Dendritic cell treated with granulocyte-macrophage colony-stimulating factor and Interleukin-4, amounts not matched to agents 40 ng/mL and 50 ng/mL, for 4 days (primary cell): ENCODE measurements around the gene UBE2I.
A peak's percentile ranks its signal among the peaks of the same experiment; 100 is the strongest.
"Not testable (repeated sequence)": the region's sequence is repeated elsewhere in the genome, so short reads cannot be mapped to it uniquely, and the experiment has no call there.

Experiments
- H3K27ac Mint-ChIP-seq: one replicate; pipeline ENCODE4 v1.8.0; 2022; ENCODE audit warnings: mild to moderate bottlenecking, mixed read lengths
- H3K27me3 Mint-ChIP-seq: one replicate; pipeline ENCODE4 v1.8.0; 2022; ENCODE audit warnings: mild to moderate bottlenecking, mixed read lengths
- H3K36me3 Mint-ChIP-seq: one replicate; pipeline ENCODE4 v1.8.0; 2022; ENCODE audit warnings: low read depth, mixed read lengths
- H3K4me1 Mint-ChIP-seq: one replicate; pipeline ENCODE4 v1.8.0; 2022; ENCODE audit warnings: low read depth, mixed read lengths
- H3K4me3 Mint-ChIP-seq: one replicate; pipeline ENCODE4 v1.8.0; 2022; ENCODE audit warnings: mild to moderate bottlenecking, moderate library complexity, mixed read lengths
- H3K9me3 Mint-ChIP-seq: one replicate; pipeline ENCODE4 v1.8.0; 2022; ENCODE audit warnings: mixed read lengths
- intact Hi-C: fragments of 100-400 bp; cut with micrococcal nuclease; formaldehyde crosslinking; loops from one replicate; pipeline ENCODE4 v1.15.0; 2022

UBE2I gene

GRCh38 chr16:1328961-1329360, 19.5 kb downstream of the UBE2I start:
- H3K9me3 Mint-ChIP-seq, H3K27ac Mint-ChIP-seq, H3K4me3 Mint-ChIP-seq, intact Hi-C loops: not testable (repeated sequence)
- H3K27me3 Mint-ChIP-seq: peaks cover 32% of the 10 kb centered on the region
- H3K36me3 Mint-ChIP-seq: peaks cover 19% of the 10 kb centered on the region
- peaks cover 17% of the 10 kb centered on the region for H3K4me1 Mint-ChIP-seq

DNA sequence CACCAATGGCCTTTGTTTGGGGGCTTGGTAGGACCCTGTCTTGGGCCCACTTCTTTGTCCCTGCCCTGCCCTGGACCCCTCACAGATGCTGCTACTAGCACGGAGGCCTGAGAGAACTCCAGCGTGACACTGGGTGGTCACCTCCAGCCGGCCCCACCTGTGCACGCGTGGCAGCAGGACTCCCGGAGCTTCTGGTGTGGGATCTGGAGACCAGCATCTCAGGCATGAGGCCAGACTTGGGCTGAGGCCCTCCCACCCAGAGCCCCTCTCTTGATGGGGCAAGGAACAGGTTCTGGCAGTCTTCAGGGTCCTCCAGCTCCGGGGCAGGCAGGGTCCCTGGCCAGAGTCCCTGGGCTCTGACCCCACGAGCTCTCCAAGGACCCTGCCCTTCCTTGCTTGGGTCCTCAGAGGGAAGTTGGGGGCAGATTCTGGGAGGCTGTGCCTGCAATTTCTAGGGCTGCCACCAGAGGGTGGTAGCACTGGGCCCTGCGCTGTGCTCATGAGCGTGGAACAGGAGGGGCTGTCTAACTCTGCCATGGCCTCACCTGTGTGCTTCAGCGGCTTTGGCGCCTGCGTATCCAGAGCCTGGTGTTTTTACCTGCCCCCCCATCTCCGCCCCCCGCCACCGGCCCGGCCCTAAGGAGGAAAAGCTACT, 21.0 kb downstream of the UBE2I start:
- H3K4me1 Mint-ChIP-seq: peaks cover 22% of the 10 kb centered on the region
- intact Hi-C loops: no loop called here
- H3K9me3 Mint-ChIP-seq: no peaks in the 10 kb centered on the region
- no peak overlapping the region for H3K4me3 Mint-ChIP-seq
- H3K36me3 Mint-ChIP-seq: peaks cover 4% of the 10 kb centered on the region
- H3K27ac Mint-ChIP-seq: no peak overlapping the region
- H3K27me3 Mint-ChIP-seq: peaks cover 46% of the 10 kb centered on the region

- H3K4me3 Mint-ChIP-seq: peak overlapping the region; percentile 26
- intact Hi-C loops: no loop called here
Measured at GRCh38 chr16:1330931-1331711, 21.7 kb downstream of the UBE2I start.

DNA sequence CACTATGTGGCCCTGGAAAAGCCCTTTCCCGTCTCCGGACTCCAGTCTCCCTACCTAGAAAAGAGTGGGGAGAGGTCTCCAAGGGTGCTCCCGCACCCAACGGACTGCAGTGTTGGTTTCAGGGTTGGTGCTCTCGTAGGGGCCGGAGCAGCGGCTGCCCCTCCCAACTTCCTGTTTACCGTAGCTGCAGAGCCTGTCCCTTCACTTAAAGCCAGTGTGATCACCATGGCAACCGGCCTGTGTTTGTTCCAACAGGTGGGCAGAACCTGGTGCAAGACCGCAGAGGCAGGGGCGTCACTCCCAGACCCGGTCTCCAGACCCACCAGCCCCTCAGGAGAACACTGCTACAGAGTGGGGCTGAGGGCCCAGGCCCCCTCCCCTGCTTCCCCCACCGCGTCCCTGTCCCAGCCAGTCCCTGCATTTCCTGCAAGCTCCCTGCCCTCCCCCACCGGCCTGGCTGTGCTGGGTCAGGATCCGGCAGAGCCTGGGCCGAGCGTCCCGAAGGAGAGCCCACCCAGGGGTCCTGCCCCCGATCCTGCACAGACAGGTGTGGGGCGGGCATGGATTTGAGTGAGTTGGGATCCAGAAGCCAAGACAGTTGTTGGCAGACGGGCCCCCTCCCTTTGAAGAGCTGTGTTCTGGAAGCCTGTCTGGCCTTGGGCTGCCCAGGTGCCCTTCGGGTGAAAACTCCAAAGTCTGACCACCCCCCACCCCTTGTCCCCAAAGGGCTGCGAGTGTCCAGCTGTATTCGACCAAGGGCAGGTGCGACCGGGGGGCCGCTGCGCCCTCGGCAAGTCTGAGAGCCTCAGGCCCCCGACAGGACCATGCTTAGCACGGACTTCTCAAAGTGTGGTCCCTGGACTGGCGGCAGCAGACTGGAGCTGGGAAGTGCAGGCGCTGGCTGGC, 22.5 kb downstream of the UBE2I start:
- Mint-ChIP-seq H3K27me3 (peaks cover 62% of the 10 kb centered on the region), H3K4me1 (peaks cover 22% of the 10 kb centered on the region), H3K27ac (no peak overlapping the region), H3K4me3 (peak overlapping the region; percentile 52), H3K9me3 (no peaks in the 10 kb centered on the region), H3K36me3 (no peaks in the 10 kb centered on the region)
- intact Hi-C loops: no loop called here

More at GRCh38 chr16:1330931-1331711, 21.7 kb downstream of the UBE2I start:
- H3K9me3 Mint-ChIP-seq: no peaks in the 10 kb centered on the region
- H3K36me3 Mint-ChIP-seq: no peaks in the 10 kb centered on the region
- H3K27me3 Mint-ChIP-seq: peaks cover 54% of the 10 kb centered on the region
- peaks cover 22% of the 10 kb centered on the region for H3K4me1 Mint-ChIP-seq
- no peak overlapping the region for H3K27ac Mint-ChIP-seq

DNA sequence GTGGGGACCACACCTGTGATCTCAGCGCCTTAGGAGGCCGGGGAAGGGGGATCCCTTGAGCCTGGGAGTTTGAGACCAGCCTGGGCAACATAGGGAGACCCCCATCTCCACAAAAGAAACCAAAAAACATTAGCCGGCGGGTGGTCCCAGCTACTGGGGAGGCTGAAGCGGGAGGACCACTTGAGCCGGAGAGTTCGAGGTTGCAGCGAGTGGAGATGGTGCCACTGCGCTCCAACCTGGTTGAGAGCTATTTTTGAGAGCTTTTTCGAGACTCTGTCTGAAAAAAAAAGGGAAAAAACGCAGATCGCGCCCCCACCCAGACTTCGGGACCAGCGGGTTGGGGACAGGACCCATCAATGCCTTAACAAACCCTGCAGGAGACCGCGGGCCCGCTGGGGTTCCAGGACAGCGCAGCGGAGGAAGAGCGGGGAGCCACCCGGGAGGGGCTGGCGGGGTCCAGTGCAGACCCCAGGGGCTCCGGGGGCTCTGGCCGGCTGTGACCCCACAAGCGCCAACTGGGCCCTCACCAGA, 23.2 kb downstream of the UBE2I start:
- H3K4me3 Mint-ChIP-seq: peak overlapping the region; percentile 52
- no peaks in the 10 kb centered on the region for H3K36me3 Mint-ChIP-seq
- peaks cover 22% of the 10 kb centered on the region for H3K4me1 Mint-ChIP-seq
- peaks cover 69% of the 10 kb centered on the region for H3K27me3 Mint-ChIP-seq
- intact Hi-C loops: no loop called here
- H3K27ac Mint-ChIP-seq: no peak overlapping the region
- H3K9me3 Mint-ChIP-seq: no peaks in the 10 kb centered on the region

- Mint-ChIP-seq H3K27ac (no peak within 1 kb of the TSS), H3K27me3 (peaks cover 70% of the 10 kb centered on the region), H3K4me1 (peaks cover 22% of the 10 kb centered on the region), H3K4me3 (peak within 1 kb of the TSS; percentile 52), H3K36me3 (no peaks in the 10 kb centered on the region), H3K9me3 (no peaks in the 10 kb centered on the region)
- intact Hi-C loops: no loop called here
Measured at GRCh38 chr16:1333149-1333812, 23.8 kb downstream of the UBE2I start, which contains the start of gene BAIAP3. Gene BAIAP3, plus strand, starts transcription at chr16:1333645. Its CDS starts 4,905 bp downstream, at chr16:1338550.

- H3K27me3 Mint-ChIP-seq: peaks cover 70% of the 10 kb centered on the region
- peaks cover 22% of the 10 kb centered on the region for H3K4me1 Mint-ChIP-seq
- no peaks in the 10 kb centered on the region for H3K9me3 Mint-ChIP-seq
- H3K4me3 Mint-ChIP-seq: no peak overlapping the region
- H3K27ac Mint-ChIP-seq: no peak overlapping the region
- intact Hi-C loops: no loop called here
- no peaks in the 10 kb centered on the region for H3K36me3 Mint-ChIP-seq
Measured at GRCh38 chr16:1333854-1334700, 24.6 kb downstream of the UBE2I start.

GRCh38 chr16:1334739-1335138, 25.3 kb downstream of the UBE2I start:
- Mint-ChIP-seq H3K36me3 (no peaks in the 10 kb centered on the region), H3K4me3 (no peak overlapping the region), H3K27me3 (peaks cover 70% of the 10 kb centered on the region), H3K27ac (no peak overlapping the region), H3K4me1 (peaks cover 22% of the 10 kb centered on the region), H3K9me3 (no peaks in the 10 kb centered on the region)
- intact Hi-C loops: no loop called here

DNA sequence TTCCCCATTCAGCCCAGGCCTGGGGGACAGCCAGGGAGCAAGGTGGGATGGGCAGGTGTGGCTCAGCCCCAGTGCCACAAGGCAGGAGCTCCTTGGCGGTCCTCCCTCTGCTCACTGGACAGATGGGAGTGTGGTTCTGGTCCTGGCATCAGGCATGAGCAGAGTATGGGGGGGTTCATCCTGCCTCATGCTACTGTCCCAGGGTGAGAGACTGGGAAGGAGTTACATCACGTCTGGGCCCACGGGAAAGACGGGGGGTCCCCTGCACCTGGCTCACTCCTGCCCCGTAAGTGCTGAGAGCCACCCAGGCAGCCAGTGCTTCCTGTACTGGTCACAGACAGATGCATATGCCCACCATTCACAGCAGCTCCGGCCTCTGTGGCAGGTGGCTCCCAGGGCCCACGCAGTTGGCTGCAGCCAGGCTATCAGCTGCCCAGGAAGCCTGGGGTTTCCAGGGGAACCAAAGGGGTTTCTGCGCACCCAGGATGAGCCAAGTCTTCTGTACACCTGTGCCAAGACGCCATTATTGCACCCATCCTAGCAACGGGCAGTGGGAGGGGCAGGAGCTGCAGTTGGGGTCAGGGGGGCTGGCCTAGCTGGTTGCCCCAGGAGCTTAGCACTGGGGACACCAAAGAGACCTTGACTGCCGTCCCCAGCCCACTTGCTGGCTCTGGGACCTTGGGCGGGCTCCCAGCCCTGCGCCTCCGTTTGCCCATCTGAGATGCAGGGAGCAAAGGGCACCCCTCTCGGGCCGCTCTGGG, 26.0 kb downstream of the UBE2I start:
- Mint-ChIP-seq H3K9me3 (no peaks in the 10 kb centered on the region), H3K27ac (no peak overlapping the region), H3K4me3 (no peak overlapping the region)

DNA sequence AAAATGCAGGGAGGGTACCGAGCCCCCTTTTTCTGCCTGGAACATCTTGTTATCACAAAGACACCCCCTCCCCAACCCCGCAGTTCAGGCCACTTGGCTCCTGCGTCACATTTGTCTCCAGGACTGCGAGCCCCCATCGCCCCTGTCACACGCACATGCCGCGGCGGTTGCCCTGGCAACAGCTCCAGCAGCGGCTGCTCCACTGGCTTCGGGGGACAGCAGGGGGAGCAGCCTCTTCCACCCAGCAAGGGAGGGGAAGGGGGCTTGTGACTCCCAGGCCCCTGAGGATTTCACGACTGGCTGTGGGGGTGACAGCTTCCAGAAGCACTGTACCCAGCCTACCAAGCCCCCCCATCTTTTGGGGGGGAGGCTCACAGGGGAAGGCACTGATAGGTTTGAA, 26.6 kb downstream of the UBE2I start:
- peaks cover 64% of the 10 kb centered on the region for H3K27me3 Mint-ChIP-seq
- intact Hi-C loops: no loop called here
- H3K36me3 Mint-ChIP-seq: no peaks in the 10 kb centered on the region
- H3K4me1 Mint-ChIP-seq: peaks cover 22% of the 10 kb centered on the region
- H3K4me3 Mint-ChIP-seq: no peak overlapping the region
- H3K27ac Mint-ChIP-seq: no peak overlapping the region
- no peaks in the 10 kb centered on the region for H3K9me3 Mint-ChIP-seq

More for the DNA sequence above, 26.0 kb downstream of the UBE2I start:
- intact Hi-C loops: no loop called here
- H3K4me1 Mint-ChIP-seq: peaks cover 22% of the 10 kb centered on the region
- peaks cover 67% of the 10 kb centered on the region for H3K27me3 Mint-ChIP-seq
- H3K36me3 Mint-ChIP-seq: no peaks in the 10 kb centered on the region

DNA sequence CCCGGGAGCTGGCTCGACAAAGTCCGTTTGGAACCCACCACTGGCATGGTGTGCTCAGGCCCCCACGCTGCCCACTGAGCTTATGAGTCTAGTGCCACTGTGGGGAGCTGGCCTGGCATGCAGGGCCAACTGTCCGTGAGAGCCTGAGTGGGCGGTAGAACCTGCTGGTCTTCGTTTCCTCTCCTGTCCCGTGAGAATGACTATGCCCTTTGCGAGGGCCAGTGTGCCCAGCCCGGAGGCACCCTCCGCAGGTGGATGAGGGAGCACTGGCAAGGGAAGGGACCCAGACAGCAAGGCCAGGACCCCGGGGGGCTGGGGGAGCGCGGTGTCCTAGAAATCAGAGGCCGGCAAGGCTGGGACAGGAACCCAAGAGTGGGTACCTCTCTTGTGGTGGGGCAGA, 27.2 kb downstream of the UBE2I start:
- Mint-ChIP-seq H3K27me3 (peaks cover 64% of the 10 kb centered on the region), H3K4me3 (no peak overlapping the region), H3K36me3 (no peaks in the 10 kb centered on the region), H3K9me3 (no peaks in the 10 kb centered on the region), H3K27ac (no peak overlapping the region), H3K4me1 (peaks cover 16% of the 10 kb centered on the region)
- intact Hi-C loops: no loop called here

GRCh38 chr16:1337486-1337885, 28.1 kb downstream of the UBE2I start:
- peaks cover 64% of the 10 kb centered on the region for H3K27me3 Mint-ChIP-seq
- H3K27ac Mint-ChIP-seq: no peak overlapping the region
- no peaks in the 10 kb centered on the region for H3K36me3 Mint-ChIP-seq
- H3K4me3 Mint-ChIP-seq: no peak overlapping the region
- peaks cover 13% of the 10 kb centered on the region for H3K4me1 Mint-ChIP-seq
- intact Hi-C loops: no loop called here
- H3K9me3 Mint-ChIP-seq: no peaks in the 10 kb centered on the region
